Mesendoderm (in vitro differentiated cells): ENCODE results near the gene GRAP.
"Not testable (repeated sequence)": the region's sequence is repeated elsewhere in the genome, so short reads cannot be mapped to it uniquely, and the experiment has no call there.

Experiments
- DNase-seq: peaks from one replicate; pipeline ENCODE4 v3.0.0; 2013
- H2AK5ac ChIP-seq: 2 replicates; pipeline ENCODE4 v1.6.1; 2013; ENCODE audit warnings: low read length, inconsistent platforms
- H2BK120ac ChIP-seq: 2 replicates; pipeline ENCODE4 v1.6.1; 2013; ENCODE audit warnings: low read depth, mild to moderate bottlenecking, low read length, moderate library complexity, mixed read lengths
- H2BK15ac ChIP-seq: replicated peaks from 2 replicates; pipeline ENCODE4 v1.6.1; 2013; ENCODE audit warnings: low read depth, mild to moderate bottlenecking, moderate library complexity
- H2BK5ac ChIP-seq: 2 replicates; pipeline ENCODE4 v1.6.1; 2013; ENCODE audit warnings: low read length, inconsistent platforms
- H3K18ac ChIP-seq: 2 replicates; pipeline ENCODE4 v1.6.1; 2013; ENCODE audit warnings: mild to moderate bottlenecking, low read length, mixed read lengths
- H3K23ac ChIP-seq: one replicate; pipeline ENCODE4 v1.6.1; 2013; ENCODE audit warnings: low read length
- H3K27ac ChIP-seq: 2 replicates; pipeline ENCODE4 v1.5.1; 2013; ENCODE audit warnings: low read depth, mild to moderate bottlenecking, inconsistent platforms, low read length, moderate library complexity
- H3K27me3 ChIP-seq: 2 replicates; pipeline ENCODE4 v1.6.1; 2013; ENCODE audit warnings: low read length, control low read depth, mild to moderate bottlenecking, inconsistent platforms; ENCODE audit not compliant: insufficient read depth, poor library complexity
- H3K36me3 ChIP-seq: 2 replicates; pipeline ENCODE4 v1.6.1; 2013; ENCODE audit warnings: low read length, inconsistent platforms; ENCODE audit not compliant: control insufficient read depth, insufficient read depth
- H3K4ac ChIP-seq: one replicate; pipeline ENCODE4 v1.6.1; 2013; ENCODE audit warnings: low read depth, mild to moderate bottlenecking, low read length, moderate library complexity
- H3K4me1 ChIP-seq: 2 replicates; pipeline ENCODE4 v1.6.1; 2013; ENCODE audit warnings: low read depth, low read length, inconsistent platforms; ENCODE audit not compliant: control insufficient read depth
- H3K4me2 ChIP-seq: 2 replicates; pipeline ENCODE4 v1.6.1; 2013; ENCODE audit warnings: low read length
- H3K4me3 ChIP-seq: 2 replicates; pipeline ENCODE4 v1.5.1; 2013; ENCODE audit warnings: mild to moderate bottlenecking, low read length
- H3K56ac ChIP-seq: one replicate; pipeline ENCODE4 v1.6.1; 2013; ENCODE audit warnings: low read length
- H3K79me1 ChIP-seq: 2 replicates; pipeline ENCODE4 v1.6.1; 2013; ENCODE audit warnings: low read length, inconsistent platforms
- H3K79me2 ChIP-seq: 2 replicates; pipeline ENCODE4 v1.6.1; 2013; ENCODE audit warnings: mild to moderate bottlenecking, low read length; ENCODE audit not compliant: control insufficient read depth, insufficient read depth
- H3K9ac ChIP-seq: 2 replicates; pipeline ENCODE4 v1.6.1; 2013; ENCODE audit warnings: low read length, inconsistent platforms
- H4K5ac ChIP-seq: one replicate; pipeline ENCODE4 v1.6.1; 2013; ENCODE audit warnings: low read length
- H4K8ac ChIP-seq: one replicate; pipeline ENCODE4 v1.6.1; 2013; ENCODE audit warnings: low read depth, mild to moderate bottlenecking, control low read depth, low read length, moderate library complexity
- WGBS: extraction: QIAGEN DNeasy Blood & Tissue Kit; methylation state at CpG from one replicate; pipeline ENCODE4 v1.1.7; 2013; ENCODE audit warnings: low lambda C conversion rate, missing lambda C conversion rate; ENCODE audit not compliant: insufficient coverage; ENCODE audit errors: extremely low coverage; 5-methylcytosine and 5-hydroxymethylcytosine counted together

The GRAP gene

DNA sequence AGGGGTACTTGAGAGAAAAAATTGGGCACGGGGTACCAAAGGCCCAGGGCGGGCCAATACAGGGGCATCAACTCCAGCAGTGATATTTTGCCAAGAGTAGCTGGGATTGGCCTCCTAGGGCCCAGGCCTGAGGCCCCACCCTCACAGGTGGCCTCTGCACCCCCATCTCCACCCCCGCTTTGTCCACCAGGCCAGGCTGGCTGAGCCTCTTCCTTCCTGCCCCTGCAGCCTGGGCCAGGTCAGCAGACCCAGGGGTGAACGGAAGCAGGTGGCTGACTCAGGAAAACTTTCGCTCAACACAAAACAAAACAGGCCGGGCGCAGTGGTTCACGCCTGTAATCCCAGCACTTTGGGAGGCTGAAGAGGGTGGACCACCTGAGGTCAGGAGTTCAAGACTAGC is 3.7 kb downstream of the GRAP start:
- H3K4me3 ChIP-seq, H3K36me3 ChIP-seq, H4K8ac ChIP-seq, H3K9ac ChIP-seq, H3K27me3 ChIP-seq, H3K4me1 ChIP-seq, H2BK15ac ChIP-seq, H4K5ac ChIP-seq, H3K4ac ChIP-seq, H3K56ac ChIP-seq, H3K18ac ChIP-seq, H3K79me2 ChIP-seq, H3K79me1 ChIP-seq, H2AK5ac ChIP-seq, H3K4me2 ChIP-seq, DNase-seq, H3K23ac ChIP-seq, H3K27ac ChIP-seq, H2BK120ac ChIP-seq, H2BK5ac ChIP-seq: not testable (repeated sequence)
- no CpG with 5 or more reads among the region's 8 CpGs for WGBS

- H3K27ac ChIP-seq, H3K9ac ChIP-seq, H3K23ac ChIP-seq, H2BK15ac ChIP-seq, H3K4me2 ChIP-seq, H3K4me1 ChIP-seq, H3K56ac ChIP-seq, H3K4me3 ChIP-seq, H2BK120ac ChIP-seq, H4K8ac ChIP-seq, H3K4ac ChIP-seq, H3K27me3 ChIP-seq, H3K36me3 ChIP-seq, H3K79me2 ChIP-seq, H3K18ac ChIP-seq, H2AK5ac ChIP-seq, DNase-seq, H3K79me1 ChIP-seq, H2BK5ac ChIP-seq, H4K5ac ChIP-seq: not testable (repeated sequence)
- whole genome bisulfite sequencing = no CpG with 5 or more reads among the region's 14 CpGs
These were observed 4.4 kb downstream of the GRAP start for GRCh38 chr17:19042369-19042768.

DNA sequence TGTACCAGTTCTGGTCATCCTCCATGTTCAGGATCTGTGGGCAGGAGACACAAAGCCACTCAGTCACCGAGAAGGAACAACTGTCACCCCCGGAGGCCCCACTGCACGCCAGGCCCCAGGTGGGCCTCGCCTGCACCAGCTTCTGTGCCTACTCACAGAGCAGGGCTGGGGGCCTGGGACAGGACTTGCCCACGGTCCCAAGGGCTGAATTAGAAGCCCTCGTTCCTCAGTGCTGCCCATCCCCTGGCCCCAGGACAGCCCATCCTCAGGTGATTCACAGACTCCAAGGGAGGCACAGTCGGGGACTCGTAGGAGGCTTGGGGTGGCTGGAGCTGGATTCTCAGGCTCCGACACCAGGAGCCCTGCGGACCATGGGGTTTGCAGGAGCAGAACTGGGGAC is 4.9 kb downstream of the GRAP start:
- H3K4me1 ChIP-seq, H3K36me3 ChIP-seq, H3K4me2 ChIP-seq, H3K18ac ChIP-seq, H3K79me1 ChIP-seq, H2BK120ac ChIP-seq, H3K4ac ChIP-seq, H3K4me3 ChIP-seq, DNase-seq, H3K79me2 ChIP-seq, H2BK15ac ChIP-seq, H3K9ac ChIP-seq, H3K27ac ChIP-seq, H4K8ac ChIP-seq, H2AK5ac ChIP-seq, H3K23ac ChIP-seq, H2BK5ac ChIP-seq, H4K5ac ChIP-seq, H3K27me3 ChIP-seq, H3K56ac ChIP-seq: not testable (repeated sequence)
- WGBS = no CpG with 5 or more reads among the region's 10 CpGs

DNA sequence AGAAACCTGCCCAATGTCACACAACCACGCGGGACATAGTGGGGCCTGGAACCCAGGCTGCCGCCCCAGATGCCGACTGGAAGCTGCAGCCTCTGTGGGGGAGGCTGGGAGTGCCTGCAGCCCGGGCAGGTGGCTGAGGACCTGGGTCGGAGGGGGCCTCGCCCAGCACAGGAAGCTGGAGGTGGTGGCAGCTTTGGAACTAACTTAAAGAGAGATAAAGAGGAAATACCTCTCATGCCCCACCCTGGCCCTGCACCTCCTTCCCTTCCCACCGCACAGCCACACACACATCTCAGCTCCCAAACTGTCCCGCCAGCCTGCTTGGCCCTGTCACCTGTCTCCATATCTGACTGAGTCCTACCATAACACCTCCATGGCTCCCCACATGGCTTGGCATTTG is 6.4 kb downstream of the GRAP start:
- H3K4ac ChIP-seq, H3K23ac ChIP-seq, H2BK15ac ChIP-seq, H3K4me3 ChIP-seq, H3K36me3 ChIP-seq, H4K8ac ChIP-seq, H3K18ac ChIP-seq, H2BK120ac ChIP-seq, H2BK5ac ChIP-seq, H4K5ac ChIP-seq, H3K9ac ChIP-seq, H3K4me2 ChIP-seq, H3K56ac ChIP-seq, H3K79me2 ChIP-seq, H2AK5ac ChIP-seq, DNase-seq, H3K4me1 ChIP-seq, H3K79me1 ChIP-seq, H3K27me3 ChIP-seq, H3K27ac ChIP-seq: not testable (repeated sequence)
- no CpG with 5 or more reads among the region's 9 CpGs for WGBS

- not testable (repeated sequence) for H3K23ac ChIP-seq, H3K18ac ChIP-seq, H3K27ac ChIP-seq, H3K27me3 ChIP-seq, H2BK5ac ChIP-seq, H2BK15ac ChIP-seq, H3K4ac ChIP-seq, H4K5ac ChIP-seq, H3K4me3 ChIP-seq, H3K79me1 ChIP-seq, H3K56ac ChIP-seq, H3K79me2 ChIP-seq, H3K36me3 ChIP-seq, H2BK120ac ChIP-seq, DNase-seq, H2AK5ac ChIP-seq, H3K9ac ChIP-seq, H3K4me1 ChIP-seq, H4K8ac ChIP-seq, H3K4me2 ChIP-seq
- WGBS = no CpG with 5 or more reads among the region's 12 CpGs
These were observed 8.0 kb downstream of the GRAP start for GRCh38 chr17:19038730-19039129.

- H3K23ac ChIP-seq, H2BK120ac ChIP-seq, H2AK5ac ChIP-seq, H3K79me2 ChIP-seq, H3K18ac ChIP-seq, H3K4me3 ChIP-seq, DNase-seq, H3K36me3 ChIP-seq, H4K8ac ChIP-seq, H4K5ac ChIP-seq, H2BK5ac ChIP-seq, H3K79me1 ChIP-seq, H3K4ac ChIP-seq, H2BK15ac ChIP-seq, H3K27me3 ChIP-seq, H3K56ac ChIP-seq, H3K9ac ChIP-seq, H3K4me2 ChIP-seq, H3K27ac ChIP-seq, H3K4me1 ChIP-seq: not testable (repeated sequence)
- WGBS = no CpG with 5 or more reads among the region's 17 CpGs
These were observed 8.8 kb downstream of the GRAP start for GRCh38 chr17:19038007-19038406.
